ENCODE results near the gene CDH23. TPM values are rescaled to one million over a fixed set of nuclear protein-coding genes. Genes with fewer than 3 reads are reported as not detected.

The CDH23 gene
- 0.09 TPM for polyA plus RNA-seq (2012; ENCODE audit: insufficient read length, low read depth)

- no peak for TF ChIP-seq FOXP2 (optimal IDR thresholded peaks at IDR 0.05; ENCODE audit: borderline replicate concordance, extremely low read depth, extremely low read length, insufficient read depth)
- no peak for TF ChIP-seq SIN3A (IDR thresholded peaks at IDR 0.05; ENCODE audit: borderline replicate concordance, insufficient read depth, low read length)
- TF ChIP-seq POLR2AphosphoS5 (IDR thresholded peaks at IDR 0.05; ENCODE audit: low read depth, low read length): no peak
- TF ChIP-seq, protein P1, sequence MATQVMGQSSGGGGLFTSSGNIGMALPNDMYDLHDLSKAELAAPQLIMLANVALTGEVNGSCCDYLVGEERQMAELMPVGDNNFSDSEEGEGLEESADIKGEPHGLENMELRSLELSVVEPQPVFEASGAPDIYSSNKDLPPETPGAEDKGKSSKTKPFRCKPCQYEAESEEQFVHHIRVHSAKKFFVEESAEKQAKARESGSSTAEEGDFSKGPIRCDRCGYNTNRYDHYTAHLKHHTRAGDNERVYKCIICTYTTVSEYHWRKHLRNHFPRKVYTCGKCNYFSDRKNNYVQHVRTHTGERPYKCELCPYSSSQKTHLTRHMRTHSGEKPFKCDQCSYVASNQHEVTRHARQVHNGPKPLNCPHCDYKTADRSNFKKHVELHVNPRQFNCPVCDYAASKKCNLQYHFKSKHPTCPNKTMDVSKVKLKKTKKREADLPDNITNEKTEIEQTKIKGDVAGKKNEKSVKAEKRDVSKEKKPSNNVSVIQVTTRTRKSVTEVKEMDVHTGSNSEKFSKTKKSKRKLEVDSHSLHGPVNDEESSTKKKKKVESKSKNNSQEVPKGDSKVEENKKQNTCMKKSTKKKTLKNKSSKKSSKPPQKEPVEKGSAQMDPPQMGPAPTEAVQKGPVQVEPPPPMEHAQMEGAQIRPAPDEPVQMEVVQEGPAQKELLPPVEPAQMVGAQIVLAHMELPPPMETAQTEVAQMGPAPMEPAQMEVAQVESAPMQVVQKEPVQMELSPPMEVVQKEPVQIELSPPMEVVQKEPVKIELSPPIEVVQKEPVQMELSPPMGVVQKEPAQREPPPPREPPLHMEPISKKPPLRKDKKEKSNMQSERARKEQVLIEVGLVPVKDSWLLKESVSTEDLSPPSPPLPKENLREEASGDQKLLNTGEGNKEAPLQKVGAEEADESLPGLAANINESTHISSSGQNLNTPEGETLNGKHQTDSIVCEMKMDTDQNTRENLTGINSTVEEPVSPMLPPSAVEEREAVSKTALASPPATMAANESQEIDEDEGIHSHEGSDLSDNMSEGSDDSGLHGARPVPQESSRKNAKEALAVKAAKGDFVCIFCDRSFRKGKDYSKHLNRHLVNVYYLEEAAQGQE (IDR thresholded peaks at IDR 0.05; ENCODE audit: insufficient read depth in 1 of 2, low read depth in 2 of 2, low read length in 2 of 2): no peak
Measured at GRCh38 chr10:71396711-71397295, at the start of gene CDH23. CDH23 (plus strand) TSS chr10:71396920; CDS start chr10:71439832, 42,912 bp downstream.

GRCh38 chr10:71347587-71348395 is 48.9 kb upstream of the CDH23 start:
- TF ChIP-seq POLR2AphosphoS5 (IDR thresholded peaks at IDR 0.05; ENCODE audit: low read depth, low read length) (no peak), TAF1 (IDR thresholded peaks at IDR 0.05; ENCODE audit: borderline replicate concordance, insufficient read depth, low read length) (no peak), FOXP2 (optimal IDR thresholded peaks at IDR 0.05; ENCODE audit: borderline replicate concordance, extremely low read depth, extremely low read length, insufficient read depth) (no peak), SIN3A (IDR thresholded peaks at IDR 0.05; ENCODE audit: borderline replicate concordance, insufficient read depth, low read length) (no peak)
- TF ChIP-seq, protein P1 (IDR thresholded peaks at IDR 0.05; ENCODE audit: insufficient read depth in 1 of 2, low read depth in 2 of 2, low read length in 2 of 2): no peak

GRCh38 chr10:71348850-71349249 is 47.9 kb upstream of the CDH23 start:
- TF ChIP-seq TAF1 (IDR thresholded peaks at IDR 0.05; ENCODE audit: borderline replicate concordance, insufficient read depth, low read length) (no peak), FOXP2 (optimal IDR thresholded peaks at IDR 0.05; ENCODE audit: borderline replicate concordance, extremely low read depth, extremely low read length, insufficient read depth) (no peak), POLR2AphosphoS5 (IDR thresholded peaks at IDR 0.05; ENCODE audit: low read depth, low read length) (no peak), SIN3A (IDR thresholded peaks at IDR 0.05; ENCODE audit: borderline replicate concordance, insufficient read depth, low read length) (no peak)
- TF ChIP-seq, protein P1 (IDR thresholded peaks at IDR 0.05; ENCODE audit: insufficient read depth in 1 of 2, low read depth in 2 of 2, low read length in 2 of 2): no peak

DNA sequence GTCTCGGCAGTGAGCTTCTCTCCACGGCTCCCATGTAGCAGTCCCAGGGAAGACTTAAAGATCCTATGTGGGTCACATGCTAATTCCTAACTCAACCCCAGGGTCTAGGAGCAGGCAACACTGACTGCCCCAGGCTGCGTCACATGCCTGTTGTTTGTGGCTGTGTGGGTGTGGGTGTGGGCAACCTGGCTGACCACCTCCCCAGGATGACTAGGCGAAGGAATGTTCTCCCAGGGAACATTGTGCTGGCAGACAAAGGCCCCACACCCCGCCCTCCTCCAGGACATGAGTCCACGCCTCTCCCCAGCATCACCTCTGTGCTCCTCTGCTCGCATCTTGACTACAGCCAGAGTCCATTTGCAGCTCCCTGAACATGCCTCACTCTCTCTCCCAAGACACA is 47.3 kb upstream of the CDH23 start:
- TF ChIP-seq POLR2AphosphoS5 (IDR thresholded peaks at IDR 0.05; ENCODE audit: low read depth, low read length) (no peak), FOXP2 (optimal IDR thresholded peaks at IDR 0.05; ENCODE audit: borderline replicate concordance, extremely low read depth, extremely low read length, insufficient read depth) (no peak), TAF1 (IDR thresholded peaks at IDR 0.05; ENCODE audit: borderline replicate concordance, insufficient read depth, low read length) (no peak), SIN3A (IDR thresholded peaks at IDR 0.05; ENCODE audit: borderline replicate concordance, insufficient read depth, low read length) (no peak)
- TF ChIP-seq, protein P1 (IDR thresholded peaks at IDR 0.05; ENCODE audit: insufficient read depth in 1 of 2, low read depth in 2 of 2, low read length in 2 of 2): no peak
